Skeletal muscle tissue (tissue), 4 donors: ENCODE results near the gene SDK1. TPM values are rescaled to one million over a fixed set of nuclear protein-coding genes. Genes with fewer than 3 reads are reported as not detected.

Experiments
- H3K27ac ChIP-seq: one replicate; pipeline ENCODE4 v1.7.0; 2013; ENCODE audit warnings: mild to moderate bottlenecking, low read depth, low read length, inconsistent platforms
- H3K27me3 ChIP-seq, 3 donors: one replicate each; pipeline ENCODE4 v1.7.0; 2013; ENCODE audit warnings: low read length in 3 of 3; ENCODE audit not compliant: control insufficient read depth in 3 of 3, insufficient read depth in 3 of 3
- H3K36me3 ChIP-seq, 3 donors: one replicate each; pipeline ENCODE4 v1.7.0; 2013; ENCODE audit warnings: low read length in 3 of 3; ENCODE audit not compliant: control insufficient read depth in 3 of 3, insufficient read depth in 3 of 3
- H3K4me1 ChIP-seq, 3 donors: one replicate each; pipeline ENCODE4 v1.7.0; 2013; ENCODE audit warnings: low read length in 3 of 3, mild to moderate bottlenecking in 3 of 3; ENCODE audit not compliant: control insufficient read depth in 3 of 3, insufficient read depth in 3 of 3
- H3K4me3 ChIP-seq, 3 donors: one replicate each; pipeline ENCODE4 v1.7.0; 2013; ENCODE audit warnings: low read length in 3 of 3
- H3K9ac ChIP-seq, 3 donors: one replicate each; pipeline ENCODE4 v1.7.0; 2013; ENCODE audit warnings: low read length in 3 of 3, mild to moderate bottlenecking in 3 of 3, moderate library complexity in 2 of 3, low read depth in 1 of 3
- H3K9me3 ChIP-seq, 3 donors: one replicate each; pipeline ENCODE4 v1.7.0; 2013; ENCODE audit warnings: low read length in 3 of 3; ENCODE audit not compliant: control insufficient read depth in 3 of 3
- total RNA-seq: library from RNA; depleted of rRNA; stranded (reverse); fragments of >200 nt; gene quantifications from one replicate; pipeline ENCODE4 v1.2.3, GENCODE V29; 2014
- donor health status: Osteomylitis.

Gene SDK1
- total RNA-seq, 1 donor from 2014 or later, result 3.7 TPM

- H3K9me3 ChIP-seq, result no peaks in the 10 kb centered on the region
- H3K4me3 ChIP-seq, result no peak overlapping the region
- no peak overlapping the region for H3K27ac ChIP-seq
- no peaks in the 10 kb centered on the region for H3K4me1 ChIP-seq
- H3K27me3 ChIP-seq, result peaks cover 0 to 2% (median 0%) of the 10 kb centered on the region in 3 donors
- peaks cover 0 to 2% (median 0%) of the 10 kb centered on the region in 3 donors for H3K36me3 ChIP-seq
- no peak overlapping the region for H3K9ac ChIP-seq
Observed at GRCh38 chr7:4077980-4078379, 776.9 kb downstream of the SDK1 start.

DNA sequence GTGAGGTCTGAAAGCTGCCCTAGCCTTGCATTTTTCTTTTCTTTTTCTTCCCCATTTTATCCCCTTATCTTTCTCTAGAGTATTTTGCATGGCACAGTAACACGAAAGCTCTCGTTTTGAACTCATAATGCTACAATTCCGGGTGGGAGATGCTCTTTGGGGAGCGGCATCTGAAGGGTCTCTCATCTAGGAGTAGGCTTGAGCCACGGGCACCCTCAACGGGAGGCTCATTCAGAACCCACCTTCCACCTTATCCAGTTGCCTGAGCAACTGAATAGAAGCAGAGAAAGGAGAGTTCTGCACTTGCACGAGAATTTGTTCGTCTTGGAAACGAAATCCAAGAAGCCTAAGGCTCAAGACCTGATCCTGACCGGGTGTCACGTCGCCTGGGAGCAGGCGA lies 777.5 kb downstream of the SDK1 start:
- Histone ChIP-seq H3K9me3 (no peaks in the 10 kb centered on the region), H3K4me3 (no peak overlapping the region), H3K4me1 (no peaks in the 10 kb centered on the region), H3K27ac (no peak overlapping the region), H3K36me3 (peaks cover 0 to 2% (median 0%) of the 10 kb centered on the region in 3 donors), H3K9ac (no peak overlapping the region), H3K27me3 (peaks cover 0 to 2% (median 0%) of the 10 kb centered on the region in 3 donors)

- Histone ChIP-seq H3K27me3 (peaks cover 0 to 2% (median 0%) of the 10 kb centered on the region in 3 donors), H3K4me3 (no peak overlapping the region), H3K4me1 (no peaks in the 10 kb centered on the region), H3K9me3 (no peaks in the 10 kb centered on the region), H3K36me3 (peaks cover 0 to 2% (median 0%) of the 10 kb centered on the region in 3 donors), H3K27ac (no peak overlapping the region), H3K9ac (no peak overlapping the region)
Observed at GRCh38 chr7:4079366-4079765, 778.3 kb downstream of the SDK1 start.

DNA sequence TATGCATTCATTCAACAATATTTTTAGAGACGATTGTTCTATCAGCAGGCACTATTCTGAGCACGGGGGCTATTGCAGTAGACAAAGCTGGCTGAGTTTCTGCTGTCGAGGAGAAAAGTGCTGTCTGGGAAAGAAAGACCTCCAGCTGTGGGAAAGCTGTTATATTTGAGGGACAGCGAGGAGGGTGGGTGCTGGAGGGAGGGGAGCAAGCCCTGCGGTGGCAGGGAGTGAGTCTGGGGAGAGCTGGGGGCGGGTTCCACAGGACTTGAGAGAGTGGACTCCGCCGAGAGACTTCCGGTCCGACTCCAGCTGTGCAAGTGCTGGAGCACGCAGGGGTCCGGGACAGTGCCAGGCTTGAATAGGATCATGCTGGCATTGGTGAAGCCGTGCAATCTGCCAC lies 778.9 kb downstream of the SDK1 start:
- no peak overlapping the region for H3K4me3 ChIP-seq
- H3K9ac ChIP-seq, result no peak overlapping the region
- no peaks in the 10 kb centered on the region for H3K9me3 ChIP-seq
- no peak overlapping the region for H3K27ac ChIP-seq
- H3K27me3 ChIP-seq, result peaks cover 0 to 2% (median 0%) of the 10 kb centered on the region in 3 donors
- H3K4me1 ChIP-seq, result no peaks in the 10 kb centered on the region
- peaks cover 0 to 2% (median 0%) of the 10 kb centered on the region in 3 donors for H3K36me3 ChIP-seq

GRCh38 chr7:4080954-4081353 lies 779.9 kb downstream of the SDK1 start:
- H3K36me3 ChIP-seq, result peaks cover 0 to 2% (median 0%) of the 10 kb centered on the region in 3 donors
- H3K4me1 ChIP-seq, result no peaks in the 10 kb centered on the region
- no peak overlapping the region for H3K9ac ChIP-seq
- no peak overlapping the region for H3K4me3 ChIP-seq
- H3K27me3 ChIP-seq, result peaks cover 0 to 2% (median 0%) of the 10 kb centered on the region in 3 donors
- no peak overlapping the region for H3K27ac ChIP-seq
- no peaks in the 10 kb centered on the region for H3K9me3 ChIP-seq

DNA sequence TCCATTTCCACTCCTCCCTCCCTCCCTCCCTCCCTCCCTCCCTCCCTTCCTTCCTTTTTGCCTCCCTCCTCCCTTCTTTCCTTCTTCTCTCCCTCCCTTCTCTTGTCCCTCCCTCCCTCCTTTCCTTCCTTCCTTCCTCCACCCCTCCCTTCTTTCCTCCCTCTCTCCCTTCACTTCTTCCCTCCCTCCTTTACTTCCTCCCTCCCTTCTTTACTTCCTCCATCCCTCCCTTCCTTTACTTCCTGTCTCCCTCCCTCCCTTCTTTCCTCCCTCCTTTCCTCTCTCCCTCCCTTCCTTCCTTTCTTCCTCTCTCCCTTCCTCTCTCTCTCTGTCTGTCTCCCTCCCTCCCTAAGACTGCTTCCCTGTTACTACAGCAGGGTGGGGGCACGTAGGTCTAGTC lies 782.5 kb downstream of the SDK1 start:
- Histone ChIP-seq H3K27ac (no peak overlapping the region), H3K9ac (no peak overlapping the region), H3K27me3 (peaks cover 0 to 2% (median 0%) of the 10 kb centered on the region in 3 donors), H3K4me3 (no peak overlapping the region), H3K9me3 (no peaks in the 10 kb centered on the region), H3K4me1 (no peaks in the 10 kb centered on the region), H3K36me3 (no peaks in the 10 kb centered on the region)

DNA sequence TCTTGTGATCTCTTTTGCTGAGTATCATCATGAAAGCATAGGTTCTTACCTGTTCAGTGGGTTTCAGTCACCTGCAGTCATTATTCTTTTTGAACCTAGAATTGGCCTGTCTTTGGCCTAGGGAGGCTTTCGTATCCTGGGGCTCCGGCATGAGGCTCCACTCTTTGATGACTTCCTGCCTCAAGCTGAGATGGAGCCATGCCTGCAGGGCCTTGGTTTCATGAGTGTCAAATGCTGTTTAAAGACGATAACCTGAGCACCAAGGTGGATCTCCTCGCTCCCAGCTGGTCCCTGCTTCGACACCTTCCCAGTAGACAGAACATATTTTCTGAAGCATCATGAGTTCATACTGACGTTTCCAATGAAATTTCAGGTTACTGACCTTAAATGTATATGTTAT lies 783.2 kb downstream of the SDK1 start:
- no peak overlapping the region for H3K27ac ChIP-seq
- no peaks in the 10 kb centered on the region for H3K36me3 ChIP-seq
- peaks cover 0 to 2% (median 0%) of the 10 kb centered on the region in 3 donors for H3K27me3 ChIP-seq

GRCh38 chr7:4085937-4086691 lies 785.1 kb downstream of the SDK1 start:
- no peak overlapping the region for H3K9ac ChIP-seq
- no peak overlapping the region for H3K4me3 ChIP-seq
- H3K27ac ChIP-seq, result no peak overlapping the region
- H3K36me3 ChIP-seq, result no peaks in the 10 kb centered on the region
- no peaks in the 10 kb centered on the region for H3K4me1 ChIP-seq
- H3K9me3 ChIP-seq, result peaks cover 0 to 6% (median 4%) of the 10 kb centered on the region in 3 donors
- no peaks in the 10 kb centered on the region for H3K27me3 ChIP-seq

More for the DNA sequence above, 783.2 kb downstream of the SDK1 start:
- H3K4me3 ChIP-seq, result no peak overlapping the region
- no peaks in the 10 kb centered on the region for H3K4me1 ChIP-seq
- no peaks in the 10 kb centered on the region for H3K9me3 ChIP-seq
- H3K9ac ChIP-seq, result no peak overlapping the region

- no peaks in the 10 kb centered on the region for H3K4me1 ChIP-seq
- H3K4me3 ChIP-seq, result no peak overlapping the region
- H3K27ac ChIP-seq, result no peak overlapping the region
- no peaks in the 10 kb centered on the region for H3K27me3 ChIP-seq
- H3K36me3 ChIP-seq, result no peaks in the 10 kb centered on the region
- peaks cover 0 to 6% (median 4%) of the 10 kb centered on the region in 3 donors for H3K9me3 ChIP-seq
- no peak overlapping the region for H3K9ac ChIP-seq
Observed at GRCh38 chr7:4086723-4087122, 785.7 kb downstream of the SDK1 start.

- Histone ChIP-seq H3K4me1 (no peaks in the 10 kb centered on the region), H3K27ac (no peak overlapping the region), H3K36me3 (no peaks in the 10 kb centered on the region), H3K9me3 (peaks cover 0 to 6% (median 4%) of the 10 kb centered on the region in 3 donors), H3K27me3 (peaks cover 0 to 5% (median 0%) of the 10 kb centered on the region in 3 donors), H3K4me3 (no peak overlapping the region), H3K9ac (no peak overlapping the region)
Observed at GRCh38 chr7:4091767-4092166, 790.7 kb downstream of the SDK1 start.
